H9 (cell line): Measurements from ENCODE around the gene MRGPRF. TPM values are rescaled to one million over a fixed set of nuclear protein-coding genes. Genes with fewer than 3 reads are reported as not detected.
A peak's percentile ranks its signal among the peaks of the same experiment; 100 is the strongest.

ENCODE experiments used
- DNase-seq: peaks from one replicate; pipeline ENCODE4 v3.0.0-alpha.2; 2017
- H2AFZ ChIP-seq: one replicate; pipeline ENCODE4 v1.6.1; 2013; ENCODE audit warnings: mild to moderate bottlenecking, low read length, control low read depth, moderate library complexity
- H2AK5ac ChIP-seq: 2 replicates; pipeline ENCODE4 v1.6.1; 2013; ENCODE audit warnings: low read length, control low read depth, mixed read lengths; ENCODE audit not compliant: insufficient read length
- H2BK120ac ChIP-seq: one replicate; pipeline ENCODE4 v1.6.1; 2013; ENCODE audit warnings: low read depth, mild to moderate bottlenecking, low read length, control low read depth, inconsistent platforms; ENCODE audit not compliant: poor library complexity, severe bottlenecking
- H2BK12ac ChIP-seq: 2 replicates; pipeline ENCODE4 v1.6.1; 2013; ENCODE audit warnings: low read length, control low read depth, mixed read lengths, low read depth; ENCODE audit not compliant: insufficient read length
- H2BK15ac ChIP-seq: 2 replicates; pipeline ENCODE4 v1.6.1; 2013; ENCODE audit warnings: low read depth, low read length, control low read depth
- H2BK20ac ChIP-seq: one replicate; pipeline ENCODE4 v1.6.1; 2013; ENCODE audit warnings: low read depth, mild to moderate bottlenecking, low read length, control low read depth, inconsistent platforms; ENCODE audit not compliant: poor library complexity, severe bottlenecking
- H2BK5ac ChIP-seq: 2 replicates; pipeline ENCODE4 v1.6.1; 2013; ENCODE audit warnings: low read length, control low read depth, mixed read lengths; ENCODE audit not compliant: insufficient read length
- H3K14ac ChIP-seq: 2 replicates; pipeline ENCODE4 v1.6.1; 2013; ENCODE audit warnings: low read length, control low read depth; ENCODE audit not compliant: insufficient read depth
- H3K18ac ChIP-seq: 2 replicates; pipeline ENCODE4 v1.6.1; 2013; ENCODE audit warnings: low read depth, mild to moderate bottlenecking, mixed read lengths, low read length, control low read depth; ENCODE audit not compliant: insufficient read length
- H3K23ac ChIP-seq: 2 replicates; pipeline ENCODE4 v1.6.1; 2013; ENCODE audit warnings: low read length, control low read depth, mixed read lengths, low read depth; ENCODE audit not compliant: insufficient read length
- H3K23me2 ChIP-seq: 2 replicates; pipeline ENCODE4 v1.6.1; 2013; ENCODE audit warnings: low read depth, mild to moderate bottlenecking, mixed read lengths, low read length, control low read depth; ENCODE audit not compliant: insufficient read length, poor library complexity, severe bottlenecking
- H3K27ac ChIP-seq: 2 replicates; pipeline ENCODE4 v1.5.1; 2013; ENCODE audit warnings: low read length, control low read depth, mixed read lengths, low read depth; ENCODE audit not compliant: insufficient read length
- H3K27me3 ChIP-seq: 2 replicates; pipeline ENCODE4 v1.6.1; 2013; ENCODE audit warnings: low read length, control low read depth, inconsistent platforms; ENCODE audit not compliant: insufficient read depth
- H3K4ac ChIP-seq: 2 replicates; pipeline ENCODE4 v1.6.1; 2013; ENCODE audit warnings: low read depth, mild to moderate bottlenecking, control low read depth, inconsistent platforms, low read length, moderate library complexity
- H3K4me1 ChIP-seq: 2 replicates; pipeline ENCODE4 v1.6.1; 2013; ENCODE audit warnings: low read length, control low read depth, inconsistent platforms; ENCODE audit not compliant: insufficient read depth
- H3K4me2 ChIP-seq: 2 replicates; pipeline ENCODE4 v1.6.1; 2013; ENCODE audit warnings: low read length, control low read depth, mixed read lengths; ENCODE audit not compliant: insufficient read length, insufficient read depth
- H3K56ac ChIP-seq: 2 replicates; pipeline ENCODE4 v1.6.1; 2013; ENCODE audit warnings: low read depth, mild to moderate bottlenecking, mixed read lengths, low read length, control low read depth; ENCODE audit not compliant: insufficient read length
- H3K79me1 ChIP-seq: 2 replicates; pipeline ENCODE4 v1.6.1; 2013; ENCODE audit warnings: low read depth, mild to moderate bottlenecking, moderate library complexity, low read length, control low read depth, inconsistent platforms; ENCODE audit not compliant: insufficient read depth, poor library complexity, severe bottlenecking
- H3K79me2 ChIP-seq: 2 replicates; pipeline ENCODE4 v1.6.1; 2013; ENCODE audit warnings: low read length, control low read depth, inconsistent platforms; ENCODE audit not compliant: insufficient read depth
- H3K9ac ChIP-seq: 2 replicates; pipeline ENCODE4 v1.6.1; 2013; ENCODE audit warnings: low read length, control low read depth, mixed read lengths; ENCODE audit not compliant: insufficient read length; ENCODE audit errors: extremely low read depth
- H3K9me3 ChIP-seq: one replicate; pipeline ENCODE4 v1.6.1; 2013; ENCODE audit warnings: low read depth, low read length, inconsistent platforms; ENCODE audit not compliant: control insufficient read depth
- H3T11ph ChIP-seq: one replicate; pipeline ENCODE4 v1.6.1; 2013; ENCODE audit warnings: mild to moderate bottlenecking, low read length, control low read depth, inconsistent platforms
- H4K20me1 ChIP-seq: one replicate; pipeline ENCODE4 v1.6.1; 2013; ENCODE audit not compliant: control insufficient read depth, insufficient read length, insufficient read depth
- H4K5ac ChIP-seq: 2 replicates; pipeline ENCODE4 v1.6.1; 2013; ENCODE audit warnings: low read depth, mild to moderate bottlenecking, mixed read lengths, low read length, control low read depth; ENCODE audit not compliant: insufficient read length
- H4K8ac ChIP-seq: replicated peaks from 2 replicates; pipeline ENCODE4 v1.6.1; 2013; ENCODE audit warnings: low read length, control low read depth, mixed read lengths, low read depth; ENCODE audit not compliant: insufficient read length
- H4K91ac ChIP-seq: 2 replicates; pipeline ENCODE4 v1.6.1; 2013; ENCODE audit warnings: low read depth, mild to moderate bottlenecking, moderate library complexity, mixed read lengths, low read length, control low read depth; ENCODE audit not compliant: insufficient read length
- H3K27ac Mint-ChIP-seq, 3 experiments: 2 replicates in 2 of 3; 3 replicates in 1 of 3; pipeline ENCODE4 v1.8.0; 2020 to 2021; ENCODE audit warnings: mixed read lengths in 3 of 3, mild to moderate bottlenecking in 1 of 3, moderate library complexity in 1 of 3
- H3K27me3 Mint-ChIP-seq: 2 replicates; pipeline ENCODE4 v1.8.0; 2021; ENCODE audit warnings: low read depth, mild to moderate bottlenecking, moderate library complexity, mixed read lengths
- H3K36me3 Mint-ChIP-seq, 3 experiments: 2 replicates in 2 of 3; 3 replicates in 1 of 3; pipeline ENCODE4 v1.8.0; 2020 to 2021; ENCODE audit warnings: low read depth in 3 of 3, mixed read lengths in 3 of 3; ENCODE audit not compliant: insufficient read depth in 1 of 3
- H3K4me1 Mint-ChIP-seq, 2 experiments: 2 replicates each; pipeline ENCODE4 v1.8.0; 2020; ENCODE audit warnings: mixed read lengths in 2 of 2
- H3K4me3 Mint-ChIP-seq, 2 experiments: 2 replicates in 1 of 2; 3 replicates in 1 of 2; pipeline ENCODE4 v1.8.0; 2020 to 2021; ENCODE audit warnings: mild to moderate bottlenecking in 2 of 2, mixed read lengths in 2 of 2, moderate library complexity in 1 of 2
- H3K9me3 Mint-ChIP-seq, 2 experiments: 2 replicates in 1 of 2; 3 replicates in 1 of 2; pipeline ENCODE4 v1.8.0; 2020; ENCODE audit warnings: mild to moderate bottlenecking in 2 of 2, mixed read lengths in 2 of 2, moderate library complexity in 1 of 2
- CTCF ChIP-seq: fragments of 200-600 bp; sonication (generic); conservative IDR thresholded peaks from 3 replicates; pipeline ENCODE4 v1.8.0; 2021; ENCODE audit warnings: antibody characterized with exemption, mild to moderate bottlenecking
- WGBS: extraction: QIAGEN DNeasy Blood & Tissue Kit; methylation state at CpG from one replicate; pipeline ENCODE4 v1.1.7; 2013; ENCODE audit warnings: missing lambda C conversion rate, low lambda C conversion rate, mixed read lengths; ENCODE audit not compliant: insufficient read length; ENCODE audit errors: extremely low coverage; 5-methylcytosine and 5-hydroxymethylcytosine counted together
- total RNA-seq: library from RNA; stranded (reverse); gene quantifications from 2 replicates; pipeline ENCODE4 v1.2.1, GENCODE V29; 2021

Gene MRGPRF
- total RNA-seq, 1 experiment from 2014 or later, result 4.0 TPM

GRCh38 chr11:69012092-69013008 is 696 bp downstream of the MRGPRF start:
- H2BK120ac ChIP-seq, result no peak overlapping the region
- H3K27ac Mint-ChIP-seq, result peak overlapping the region in 1 of 3 experiments; percentile 55; a peak in 2 of 7 replicates
- no peak overlapping the region for H3K27ac ChIP-seq
- no peak for TF ChIP-seq CTCF
- H2AFZ ChIP-seq, result no peak overlapping the region
- no CpG with 5 or more reads among the region's 21 CpGs for WGBS
- no peak overlapping the region for H4K5ac ChIP-seq
- no peak overlapping the region for H3K9ac ChIP-seq
- peaks cover 10% of the 10 kb centered on the region for H3K27me3 Mint-ChIP-seq
- no peaks in the 10 kb centered on the region for H3K27me3 ChIP-seq
- no peak overlapping the region for H2AK5ac ChIP-seq
- peak overlapping the region; percentile 52 to 67 for H3K4me3 Mint-ChIP-seq
- no peaks in the 10 kb centered on the region for H3K79me2 ChIP-seq
- H3K4me2 ChIP-seq, result peak overlapping the region; percentile 60
- peaks cover 0 to 3% of the 10 kb centered on the region in 2 experiments; a peak in 1 of 5 replicates for H3K9me3 Mint-ChIP-seq
- H3K4me1 ChIP-seq, result peaks cover 2% of the 10 kb centered on the region; the same call in 1 of the 2 replicates
- no peak overlapping the region for H3K56ac ChIP-seq
- no peaks in the 10 kb centered on the region for H3K36me3 Mint-ChIP-seq
- H3K79me1 ChIP-seq, result no peaks in the 10 kb centered on the region
- no peaks in the 10 kb centered on the region for H4K20me1 ChIP-seq
- no peak overlapping the region for H2BK15ac ChIP-seq
- H3K9me3 ChIP-seq, result no peaks in the 10 kb centered on the region
- peak overlapping the region; percentile 72 for H3K14ac ChIP-seq
- H4K8ac ChIP-seq, result no peak overlapping the region
- H2BK5ac ChIP-seq, result no peak overlapping the region
- no peak overlapping the region for H3T11ph ChIP-seq
- H4K91ac ChIP-seq, result no peak overlapping the region
- H2BK12ac ChIP-seq, result no peak overlapping the region
- no peak overlapping the region for H3K4ac ChIP-seq
- H3K23me2 ChIP-seq, result peaks cover 22% of the 10 kb centered on the region
- no peak overlapping the region for H3K18ac ChIP-seq
- peaks cover 38 to 40% of the 10 kb centered on the region in 2 experiments for H3K4me1 Mint-ChIP-seq
- no peak overlapping the region for H2BK20ac ChIP-seq
- no peak overlapping the region for H3K23ac ChIP-seq
- DNase-seq, result no peak
